CD14-positive monocyte (primary cell): ENCODE results near the gene NKAIN2. TPM values are rescaled to one million over a fixed set of nuclear protein-coding genes. Genes with fewer than 3 reads are reported as not detected.
"Not testable (repeated sequence)": the region's sequence is repeated elsewhere in the genome, so short reads cannot be mapped to it uniquely, and the experiment has no call there.

Experiments used
- DNase-seq, 3 donors: peaks; one replicate each; pipeline ENCODE4 v3.0.0-alpha.2; 2011 to 2022
- H2AFZ ChIP-seq: 2 replicates; pipeline ENCODE4 v1.6.0; 2012; ENCODE audit warnings: mild to moderate bottlenecking, low read depth, low read length, inconsistent platforms; ENCODE audit not compliant: insufficient read depth, poor library complexity, severe bottlenecking
- H3K27ac ChIP-seq, 2 donors: 1 replicate in 1 of 2; 2 replicates in 1 of 2; pipeline ENCODE4 v1.5.1; 2012 to 2013; ENCODE audit warnings: low read length in 2 of 2, control low read depth in 1 of 2, inconsistent platforms in 1 of 2, low read depth in 1 of 2, mild to moderate bottlenecking in 1 of 2
- H3K27me3 ChIP-seq, 2 donors: one replicate each; pipeline versions ENCODE4 v1.6.0 to v1.6.1; 2011 to 2013; ENCODE audit warnings: low read length in 2 of 2; ENCODE audit not compliant: control insufficient read depth in 2 of 2, insufficient read depth in 2 of 2
- H3K36me3 ChIP-seq, 2 donors: replicated peaks in 1 of 2; 1 replicate in 1 of 2; 2 replicates in 1 of 2; pipeline versions ENCODE4 v1.5.1 to v1.6.1; 2012 to 2013; ENCODE audit warnings: low read length in 2 of 2, control low read depth in 1 of 2, inconsistent platforms in 1 of 2, mild to moderate bottlenecking in 1 of 2; ENCODE audit not compliant: insufficient read depth in 2 of 2, control insufficient read depth in 1 of 2
- H3K4me1 ChIP-seq, 2 donors: 1 replicate in 1 of 2; 2 replicates in 1 of 2; pipeline versions ENCODE4 v1.5.1 to v1.6.1; 2012 to 2013; ENCODE audit warnings: low read length in 2 of 2, control low read depth in 1 of 2, inconsistent platforms in 1 of 2, mild to moderate bottlenecking in 1 of 2, moderate library complexity in 1 of 2; ENCODE audit not compliant: insufficient read depth in 2 of 2, control insufficient read depth in 1 of 2
- H3K4me2 ChIP-seq: replicated peaks from 2 replicates; pipeline ENCODE3; 2012; ENCODE audit warnings: low read length, moderate library complexity, mild to moderate bottlenecking; ENCODE audit not compliant: poor library complexity, severe bottlenecking; ENCODE audit errors: extremely low read depth
- H3K4me3 ChIP-seq, 3 experiments: fragments of 200-600 bp in 1 of 3; sonication (generic) in 1 of 3; replicated peaks in 1 of 3; 1 replicate in 2 of 3; 2 replicates in 1 of 3; pipeline ENCODE4 v1.5.1; 2011 to 2013; ENCODE audit warnings: low read length in 3 of 3, mild to moderate bottlenecking in 3 of 3, control low read depth in 2 of 3, low read depth in 2 of 3, inconsistent platforms in 1 of 3, moderate library complexity in 1 of 3
- H3K79me2 ChIP-seq: 2 replicates; pipeline ENCODE4 v1.6.0; 2012; ENCODE audit warnings: mild to moderate bottlenecking, control low read depth, inconsistent platforms, low read length, moderate library complexity; ENCODE audit not compliant: insufficient read depth
- H3K9ac ChIP-seq: 2 replicates; pipeline ENCODE4 v1.6.0; 2017; ENCODE audit warnings: low read length, mild to moderate bottlenecking; ENCODE audit not compliant: insufficient read depth, poor library complexity, severe bottlenecking
- H3K9me3 ChIP-seq, 2 donors: replicated peaks in 1 of 2; 1 replicate in 1 of 2; 2 replicates in 1 of 2; pipeline versions ENCODE4 v1.5.1 to v1.6.1; 2012 to 2013; ENCODE audit warnings: low read length in 2 of 2, control low read depth in 1 of 2; ENCODE audit not compliant: control insufficient read depth in 1 of 2, insufficient read depth in 1 of 2
- H4K20me1 ChIP-seq: 2 replicates; pipeline ENCODE4 v1.6.0; 2012; ENCODE audit warnings: mild to moderate bottlenecking, low read length, control low read depth, moderate library complexity; ENCODE audit not compliant: insufficient read depth
- H3K27ac Mint-ChIP-seq, 7 donors: one replicate each; pipeline ENCODE4 v1.8.0; 2020; ENCODE audit warnings: mild to moderate bottlenecking in 7 of 7, mixed read lengths in 7 of 7, moderate library complexity in 6 of 7, inconsistent platforms in 2 of 7
- H3K27me3 Mint-ChIP-seq, 3 donors: one replicate each; pipeline ENCODE4 v1.8.0; 2021 to 2022; ENCODE audit warnings: low read depth in 3 of 3, mild to moderate bottlenecking in 3 of 3, mixed read lengths in 3 of 3, moderate library complexity in 3 of 3, inconsistent platforms in 1 of 3
- H3K36me3 Mint-ChIP-seq, 2 donors: one replicate each; pipeline ENCODE4 v1.8.0; 2020; ENCODE audit warnings: mixed read lengths in 2 of 2, inconsistent platforms in 1 of 2, mild to moderate bottlenecking in 1 of 2
- H3K4me1 Mint-ChIP-seq: one replicate; pipeline ENCODE4 v1.8.0; 2020; ENCODE audit warnings: mild to moderate bottlenecking, mixed read lengths
- H3K4me3 Mint-ChIP-seq, 2 donors: one replicate each; pipeline ENCODE4 v1.8.0; 2020; ENCODE audit warnings: mild to moderate bottlenecking in 2 of 2, mixed read lengths in 2 of 2, moderate library complexity in 1 of 2
- H3K9me3 Mint-ChIP-seq, 7 donors: one replicate each; pipeline ENCODE4 v1.8.0; 2020 to 2022; ENCODE audit warnings: mixed read lengths in 7 of 7, mild to moderate bottlenecking in 6 of 7, moderate library complexity in 6 of 7, inconsistent platforms in 2 of 7
- CTCF ChIP-seq: fragments of 200-600 bp; IDR thresholded peaks from one replicate; pipeline ENCODE4 v1.8.0; 2022; ENCODE audit warnings: antibody characterized with exemption, mild to moderate bottlenecking
- WGBS: methylation state at CpG from one replicate; pipeline ENCODE4 v1.1.5; 2013; ENCODE audit warnings: missing lambda C conversion rate; ENCODE audit not compliant: insufficient coverage; 5-methylcytosine and 5-hydroxymethylcytosine counted together
- intact Hi-C, 2 donors: fragments of 100-400 bp; cut with micrococcal nuclease; formaldehyde crosslinking; loops; one replicate each; pipeline versions ENCODE4 v1.15.0 to v1.15.1; 2023
- polyA plus RNA-seq, 3 donors: library from polyadenylated mRNA; depleted of rRNA in 1 of 3; unstranded in 2 of 3; stranded (reverse) in 1 of 3; fragments of 300-500 nt in 2 of 3; fragments of >200 nt in 1 of 3; fragmentation: Illumina TruSeq in 2 of 3; gene quantifications; 1 replicate in 2 of 3; 2 replicates in 1 of 3; pipeline ENCODE4 v1.2.3, GENCODE V29; 2012 to 2021

NKAIN2 gene
- polyA plus RNA-seq, 3 donors, result not detected

- H3K27ac ChIP-seq, H4K20me1 ChIP-seq, H3K36me3 Mint-ChIP-seq, H3K27ac Mint-ChIP-seq, H3K27me3 Mint-ChIP-seq, intact Hi-C loops, H3K4me1 ChIP-seq, H3K9me3 ChIP-seq, H3K4me2 ChIP-seq, DNase-seq, H3K9ac ChIP-seq, H3K4me3 Mint-ChIP-seq, H3K79me2 ChIP-seq, H2AFZ ChIP-seq, H3K4me1 Mint-ChIP-seq, H3K36me3 ChIP-seq, H3K4me3 ChIP-seq, H3K27me3 ChIP-seq: not testable (repeated sequence)
- WGBS, result 92% methylated on average over 9 of the region's 10 CpGs
- peaks cover 8 to 19% (median 13%) of the 10 kb centered on the region in 7 donors for H3K9me3 Mint-ChIP-seq
Measured at GRCh38 chr6:124412657-124413056, 609.0 kb downstream of the NKAIN2 start.

GRCh38 chr6:124420116-124420840 is 616.6 kb downstream of the NKAIN2 start:
- no peak overlapping the region for H3K27ac ChIP-seq
- no peak for TF ChIP-seq CTCF
- H3K4me3 ChIP-seq, result no peak overlapping the region
- WGBS, result no CpG with 5 or more reads among the region's 4 CpGs
- H3K79me2 ChIP-seq, result no peaks in the 10 kb centered on the region
- no peaks in the 10 kb centered on the region for H3K27me3 ChIP-seq
- H3K9ac ChIP-seq, result no peak overlapping the region
- no peaks in the 10 kb centered on the region for H3K36me3 ChIP-seq
- no peaks in the 10 kb centered on the region for H3K36me3 Mint-ChIP-seq
- no peak for DNase-seq
- no peaks in the 10 kb centered on the region for H3K4me1 Mint-ChIP-seq
- intact Hi-C loops, result no loop called here
- H3K9me3 Mint-ChIP-seq, result peaks cover 0 to 6% (median 0%) of the 10 kb centered on the region in 7 donors
- H3K4me3 Mint-ChIP-seq, result no peak overlapping the region
- H4K20me1 ChIP-seq, result no peaks in the 10 kb centered on the region
- no peaks in the 10 kb centered on the region for H3K4me1 ChIP-seq
- H3K4me2 ChIP-seq, result no peak overlapping the region
- no peaks in the 10 kb centered on the region for H3K27me3 Mint-ChIP-seq
- H3K9me3 ChIP-seq, result no peaks in the 10 kb centered on the region
- no peak overlapping the region for H3K27ac Mint-ChIP-seq
- H2AFZ ChIP-seq, result no peak overlapping the region
